Psoas muscle (tissue), 8 donors: ENCODE data around the gene CRABP2. TPM values are rescaled to one million over a fixed set of nuclear protein-coding genes. Genes with fewer than 3 reads are reported as not detected.
A peak's percentile ranks its signal among the peaks of the same experiment; 100 is the strongest.

ENCODE experiments used
- ATAC-seq, 4 donors: fragments of 200-7000 bp; cut with Tn5 transposase; one replicate each; pipeline ENCODE4 v1.9.1; 2020; ENCODE audit warnings: moderate library complexity in 3 of 4, mild to moderate bottlenecking in 2 of 4
- DNase-seq, 2 donors: peaks; one replicate each; pipeline ENCODE4 v3.0.0-alpha.2; 2020
- H3K27ac ChIP-seq: fragments of 200-600 bp; one replicate; pipeline ENCODE4 v1.8.0; 2022
- H3K27me3 ChIP-seq, 3 donors: fragments of 200-600 bp in 1 of 3; one replicate each; pipeline versions ENCODE4 v1.6.1 to v1.8.0; 2013 to 2022; ENCODE audit warnings: low read length in 2 of 3, mild to moderate bottlenecking in 2 of 3, moderate library complexity in 1 of 3; ENCODE audit not compliant: insufficient read depth in 3 of 3
- H3K36me3 ChIP-seq, 2 donors: fragments of 200-600 bp in 1 of 2; one replicate each; pipeline versions ENCODE4 v1.6.1 to v1.8.0; 2013 to 2022; ENCODE audit warnings: low read depth in 1 of 2, mild to moderate bottlenecking in 1 of 2, moderate library complexity in 1 of 2; ENCODE audit not compliant: insufficient read depth in 1 of 2
- H3K4me1 ChIP-seq: fragments of 200-600 bp; one replicate; pipeline ENCODE4 v1.8.0; 2022
- H3K4me3 ChIP-seq: fragments of 200-600 bp; one replicate; pipeline ENCODE4 v1.8.0; 2022; ENCODE audit warnings: mild to moderate bottlenecking
- H3K9me3 ChIP-seq: fragments of 200-600 bp; one replicate; pipeline ENCODE4 v1.8.0; 2022
- CTCF ChIP-seq: fragments of 200-600 bp; IDR thresholded peaks from one replicate; pipeline ENCODE4 v1.8.0; 2022; ENCODE audit warnings: antibody characterized with exemption
- WGBS, 3 donors: extraction: QIAGEN DNeasy Blood & Tissue Kit; methylation state at CpG; one replicate each; pipeline versions ENCODE4 v1.1.6 to v1.1.7; 2013; 5-methylcytosine and 5-hydroxymethylcytosine counted together
- intact Hi-C, 2 donors: fragments of 100-400 bp; cut with DNase I; formaldehyde crosslinking; loops; one replicate each; pipeline versions ENCODE4 v1.11.0 to v1.14.2; 2022
- polyA plus RNA-seq, 3 donors: library from polyadenylated mRNA; stranded (reverse); fragments of 200-250 nt; gene quantifications; one replicate each; pipeline ENCODE4 v1.2.3, GENCODE V29; 2013
- total RNA-seq, 4 donors: library from RNA; stranded (reverse); fragmentation: NEBNext Ultra II Directional in 2 of 4; extraction: Animal tissue kit (Norgen Biotek cat#: 25700) in 2 of 4; gene quantifications; one replicate each; pipeline versions ENCODE4 v1.2.1 to v1.2.4, GENCODE V29; 2021 to 2023
- donor health status: healthy with polysubstance abuse.
- donor health status: DM: no; HTN: no; CAD: no; lungs with moderate emphysema.
- donor health status: Bipolar disorder and iron deficiency.
- donor health status: healthy.
- donor health status: DM: yes; HTN: yes; CAD: no.
- donor health status: DM: no; HTN: no; CAD: no.
- donor health status: DM: no; HTN: no; CAD: no.
- donor health status: DM: yes; HTN: yes; CAD: no.

CRABP2 gene
- total and polyA plus RNA-seq, 7 donors, result 0.13 to 1.7 (median 0.64) TPM; not detected in 1

GRCh38 chr1:156676114-156676819 lies 29.1 kb downstream of the CRABP2 start:
- DNase-seq, result no peak
- intact Hi-C loops, result loop anchor here in 1 of 2 donors (1.0 kb wide), 1 partner anchor 9 kb away; no protein-coding TSS in a partner anchor
- peak overlapping the region; percentile 74 for H3K4me3 ChIP-seq
- H3K27ac ChIP-seq, result peak overlapping the region; percentile 80
- H3K27me3 ChIP-seq, result peaks cover 0 to 9% (median 2%) of the 10 kb centered on the region in 3 donors
- TF ChIP-seq CTCF, result no peak
- no peaks in the 10 kb centered on the region for H3K9me3 ChIP-seq
- WGBS, 3 donors, result 19 to 23% (median 19%) methylated on average over 37 to 49 of the region's 49 CpGs
- H3K4me1 ChIP-seq, result peaks cover 43% of the 10 kb centered on the region
- peaks cover 0 to 29% of the 10 kb centered on the region in 2 donors for H3K36me3 ChIP-seq
- ATAC-seq, result peak; percentile 18 to 39 (median 27)

- DNase-seq (peak; percentile 32 to 44), ATAC-seq (peak in 2 of 4 donors; percentile 12 to 22)
- peaks cover 0 to 34% of the 10 kb centered on the region in 2 donors for H3K36me3 ChIP-seq
- H3K9me3 ChIP-seq, result no peaks in the 10 kb centered on the region
- peak overlapping the region; percentile 80 for H3K27ac ChIP-seq
- 50 to 62% (median 58%) methylated on average over 18 of the region's 18 CpGs for whole genome bisulfite sequencing, 3 donors
- peaks cover 0 to 9% (median 0%) of the 10 kb centered on the region in 3 donors for H3K27me3 ChIP-seq
- H3K4me3 ChIP-seq, result peak overlapping the region; percentile 74
- intact Hi-C loops, result loop anchor here in 1 of 2 donors (1.0 kb wide), 1 partner anchor 8 kb away; no protein-coding TSS in a partner anchor
- peaks cover 51% of the 10 kb centered on the region for H3K4me1 ChIP-seq
- TF ChIP-seq CTCF, result no peak
These were observed 29.9 kb downstream of the CRABP2 start for GRCh38 chr1:156675210-156676113.

GRCh38 chr1:156673387-156674121 lies 31.8 kb downstream of the CRABP2 start:
- H3K27ac ChIP-seq, result peak overlapping the region; percentile 46
- ATAC-seq (no peak), DNase-seq (no peak)
- H3K36me3 ChIP-seq, result peaks cover 0 to 34% of the 10 kb centered on the region in 2 donors
- H3K4me3 ChIP-seq, result peak overlapping the region; percentile 74
- no peaks in the 10 kb centered on the region for H3K9me3 ChIP-seq
- intact Hi-C loops, result no loop called here
- peaks cover 70% of the 10 kb centered on the region for H3K4me1 ChIP-seq
- WGBS, 3 donors, result 61 to 62% (median 61%) methylated on average over 8 of the region's 8 CpGs
- TF ChIP-seq CTCF, result no peak
- H3K27me3 ChIP-seq, result no peaks in the 10 kb centered on the region

GRCh38 chr1:156671804-156672203 lies 33.6 kb downstream of the CRABP2 start:
- 91 to 98% (median 93%) methylated on average over 2 of the region's 2 CpGs for WGBS, 3 donors
- intact Hi-C loops, result no loop called here
- ATAC-seq, result no peak
- no peaks in the 10 kb centered on the region for H3K27me3 ChIP-seq
- H3K27ac ChIP-seq, result peak overlapping the region; percentile 23
- no peak overlapping the region for H3K4me3 ChIP-seq
- DNase-seq, result no peak
- TF ChIP-seq CTCF, result no peak
- peaks cover 84% of the 10 kb centered on the region for H3K4me1 ChIP-seq
- peaks cover 0 to 34% of the 10 kb centered on the region in 2 donors for H3K36me3 ChIP-seq
- no peaks in the 10 kb centered on the region for H3K9me3 ChIP-seq
